ENCODE measurements around the gene ODC1. TPM values are rescaled to one million over a fixed set of nuclear protein-coding genes. Genes with fewer than 3 reads are reported as not detected.

The ODC1 gene
- total RNA-seq, 1 experiment from 2014 or later = 277 TPM

DNA sequence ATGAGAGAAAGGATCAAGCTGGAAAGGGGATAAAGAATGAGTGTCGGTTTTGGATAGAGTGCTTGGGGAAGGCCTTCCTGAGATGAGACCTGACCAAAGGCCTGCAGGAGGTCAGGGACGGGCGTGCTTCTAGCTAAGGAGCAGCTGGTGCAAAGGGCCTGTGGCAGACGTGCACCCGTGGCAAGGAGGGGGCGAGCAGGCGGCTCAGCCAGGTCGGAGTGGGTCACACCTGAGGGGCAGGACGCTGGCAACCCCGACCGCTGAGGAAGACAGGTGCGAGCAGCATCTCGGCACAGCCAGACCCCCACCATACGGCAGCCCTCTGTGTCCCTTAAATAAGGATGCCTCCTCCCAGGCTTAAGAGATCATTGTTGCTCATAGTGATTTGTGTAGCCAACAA, 48.1 kb downstream of the ODC1 start:
- POLR2A ChIA-PET = no interaction called here
- no peaks in the 10 kb centered on the region for H3K9me3 Mint-ChIP-seq (ENCODE audit: unreplicated experiment)
- H3K4me3 Mint-ChIP-seq (ENCODE audit: unreplicated experiment) = no peak overlapping the region
- Histone ChIP-seq H3K4me3 (ENCODE audit: low read depth, low read length) (no peak overlapping the region), H3K4me1 (peaks cover 16% of the 10 kb centered on the region; the same call in 1 of the 2 replicates), H3K27me3 (replicated peaks; ENCODE audit: control insufficient read depth, insufficient read depth, low read length) (no peaks in the 10 kb centered on the region), H3K9me3 (no peaks in the 10 kb centered on the region), H3K36me3 (ENCODE audit: control insufficient read depth, insufficient read depth, low read length) (peaks cover 2% of the 10 kb centered on the region; the same call in 1 of the 2 replicates)
- H3K27me3 Mint-ChIP-seq (ENCODE audit: insufficient read depth, unreplicated experiment) = no peaks in the 10 kb centered on the region
- no TSS peak for BruUV-seq (replicated peaks)
- H3K36me3 Mint-ChIP-seq (ENCODE audit: insufficient read depth, unreplicated experiment) = peaks cover 42% of the 10 kb centered on the region
- TF ChIP-seq, protein P1, sequence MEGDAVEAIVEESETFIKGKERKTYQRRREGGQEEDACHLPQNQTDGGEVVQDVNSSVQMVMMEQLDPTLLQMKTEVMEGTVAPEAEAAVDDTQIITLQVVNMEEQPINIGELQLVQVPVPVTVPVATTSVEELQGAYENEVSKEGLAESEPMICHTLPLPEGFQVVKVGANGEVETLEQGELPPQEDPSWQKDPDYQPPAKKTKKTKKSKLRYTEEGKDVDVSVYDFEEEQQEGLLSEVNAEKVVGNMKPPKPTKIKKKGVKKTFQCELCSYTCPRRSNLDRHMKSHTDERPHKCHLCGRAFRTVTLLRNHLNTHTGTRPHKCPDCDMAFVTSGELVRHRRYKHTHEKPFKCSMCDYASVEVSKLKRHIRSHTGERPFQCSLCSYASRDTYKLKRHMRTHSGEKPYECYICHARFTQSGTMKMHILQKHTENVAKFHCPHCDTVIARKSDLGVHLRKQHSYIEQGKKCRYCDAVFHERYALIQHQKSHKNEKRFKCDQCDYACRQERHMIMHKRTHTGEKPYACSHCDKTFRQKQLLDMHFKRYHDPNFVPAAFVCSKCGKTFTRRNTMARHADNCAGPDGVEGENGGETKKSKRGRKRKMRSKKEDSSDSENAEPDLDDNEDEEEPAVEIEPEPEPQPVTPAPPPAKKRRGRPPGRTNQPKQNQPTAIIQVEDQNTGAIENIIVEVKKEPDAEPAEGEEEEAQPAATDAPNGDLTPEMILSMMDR (IDR thresholded peaks at IDR 0.05; ENCODE audit: insufficient read depth in 1 of 2, low read depth in 1 of 2, low read length in 1 of 2, severe bottlenecking in 1 of 2, unreplicated experiment in 1 of 2) = no peak
- peaks cover 8% of the 10 kb centered on the region for H3K4me1 Mint-ChIP-seq (ENCODE audit: low read depth, unreplicated experiment)
- CTCF ChIA-PET = interaction anchor here (0.5 kb wide), 1 partner anchor 17 kb away, joined by 3 read pairs; no protein-coding TSS in a partner anchor
- no peak overlapping the region for H3K27ac Mint-ChIP-seq (ENCODE audit: unreplicated experiment)
- intact Hi-C loops (cut with micrococcal nuclease; ENCODE audit: unreplicated experiment) = no loop called here
- DNase-seq = no peak

DNA sequence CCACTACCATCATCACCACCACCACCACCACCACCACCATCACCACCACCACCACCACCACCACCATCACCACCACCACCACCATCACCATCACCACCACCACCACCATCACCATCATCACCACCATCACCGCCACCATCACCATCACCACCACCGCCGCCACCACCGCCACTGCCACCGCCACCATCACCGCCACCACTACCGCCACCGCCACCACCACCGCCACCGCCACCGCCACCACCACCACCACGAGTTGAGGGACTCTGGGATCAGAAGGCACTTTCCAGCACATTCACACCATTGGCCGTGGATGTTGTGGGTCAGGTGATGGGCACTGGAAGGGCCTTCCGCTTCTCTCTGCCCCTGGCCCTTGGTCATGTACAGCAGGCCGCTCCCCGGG, 48.8 kb downstream of the ODC1 start:
- Histone ChIP-seq H3K27me3 (replicated peaks; ENCODE audit: control insufficient read depth, insufficient read depth, low read length) (no peaks in the 10 kb centered on the region), H3K9me3 (no peaks in the 10 kb centered on the region), H3K36me3 (ENCODE audit: control insufficient read depth, insufficient read depth, low read length) (peaks cover 2% of the 10 kb centered on the region; the same call in 1 of the 2 replicates), H3K4me3 (ENCODE audit: low read depth, low read length) (no peak overlapping the region), H3K4me1 (peaks cover 16% of the 10 kb centered on the region; the same call in 1 of the 2 replicates)
- BruUV-seq (replicated peaks) = no TSS peak
- Mint-ChIP-seq H3K4me3 (ENCODE audit: unreplicated experiment) (no peak overlapping the region), H3K9me3 (ENCODE audit: unreplicated experiment) (no peaks in the 10 kb centered on the region), H3K27me3 (ENCODE audit: insufficient read depth, unreplicated experiment) (no peaks in the 10 kb centered on the region), H3K36me3 (ENCODE audit: insufficient read depth, unreplicated experiment) (peaks cover 45% of the 10 kb centered on the region), H3K4me1 (ENCODE audit: low read depth, unreplicated experiment) (peaks cover 8% of the 10 kb centered on the region), H3K27ac (ENCODE audit: unreplicated experiment) (no peak overlapping the region)
- intact Hi-C loops (cut with micrococcal nuclease; ENCODE audit: unreplicated experiment) = no loop called here
- ChIA-PET POLR2A (no interaction called here), CTCF (no interaction called here)
- DNase-seq = no peak
- TF ChIP-seq, protein P1 (IDR thresholded peaks at IDR 0.05; ENCODE audit: insufficient read depth in 1 of 2, low read depth in 1 of 2, low read length in 1 of 2, severe bottlenecking in 1 of 2, unreplicated experiment in 1 of 2) = no peak

DNA sequence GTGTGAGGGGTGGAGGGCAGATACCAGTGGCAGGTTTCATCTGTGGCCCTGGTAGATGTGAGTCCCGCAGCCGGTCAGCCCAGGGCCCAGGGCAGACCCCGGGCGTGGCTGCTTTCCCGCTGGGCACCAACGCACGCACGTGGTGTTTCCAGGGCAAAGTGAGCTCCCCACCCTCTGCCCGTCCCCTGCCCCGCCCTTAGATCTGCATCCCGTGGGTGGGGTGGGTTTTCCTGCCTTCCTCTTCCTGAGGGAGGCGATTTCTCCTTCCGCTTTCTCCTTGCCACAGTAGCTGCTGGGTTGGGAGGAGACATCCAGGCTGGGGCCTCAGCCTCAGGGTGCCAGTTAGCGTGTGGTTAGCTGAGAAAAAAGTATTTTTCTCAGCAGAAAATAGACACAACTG, 49.6 kb downstream of the ODC1 start:
- peak overlapping the region; percentile 67 for H3K27ac Mint-ChIP-seq (ENCODE audit: unreplicated experiment)
- H3K27me3 ChIP-seq (replicated peaks; ENCODE audit: control insufficient read depth, insufficient read depth, low read length) = no peaks in the 10 kb centered on the region
- peaks cover 2% of the 10 kb centered on the region; the same call in 1 of the 2 replicates for H3K36me3 ChIP-seq (ENCODE audit: control insufficient read depth, insufficient read depth, low read length)
- BruUV-seq (replicated peaks) = no TSS peak
- no peak overlapping the region for H3K4me3 ChIP-seq (ENCODE audit: low read depth, low read length)
- intact Hi-C loops (cut with micrococcal nuclease; ENCODE audit: unreplicated experiment) = no loop called here
- peaks cover 4% of the 10 kb centered on the region for H3K4me1 Mint-ChIP-seq (ENCODE audit: low read depth, unreplicated experiment)
- H3K4me1 ChIP-seq = peaks cover 16% of the 10 kb centered on the region; the same call in 1 of the 2 replicates
- ChIA-PET POLR2A (interaction anchor here (0.7 kb wide), 1 partner anchor 8 kb away, joined by 3 read pairs; no protein-coding TSS in a partner anchor), CTCF (no interaction called here)
- no peak for DNase-seq
- H3K4me3 Mint-ChIP-seq (ENCODE audit: unreplicated experiment) = no peak overlapping the region
- TF ChIP-seq, protein P1 (IDR thresholded peaks at IDR 0.05; ENCODE audit: insufficient read depth in 1 of 2, low read depth in 1 of 2, low read length in 1 of 2, severe bottlenecking in 1 of 2, unreplicated experiment in 1 of 2) = no peak
- H3K9me3 ChIP-seq = no peaks in the 10 kb centered on the region
- H3K27me3 Mint-ChIP-seq (ENCODE audit: insufficient read depth, unreplicated experiment) = no peaks in the 10 kb centered on the region
- H3K36me3 Mint-ChIP-seq (ENCODE audit: insufficient read depth, unreplicated experiment) = peaks cover 41% of the 10 kb centered on the region
- H3K9me3 Mint-ChIP-seq (ENCODE audit: unreplicated experiment) = no peaks in the 10 kb centered on the region
